Glomerular visceral epithelial cell (primary cell): ENCODE data around the gene RPL37.
"Not testable (repeated sequence)": the region's sequence is repeated elsewhere in the genome, so short reads cannot be mapped to it uniquely, and the experiment has no call there.

Experiments used
- DNase-seq: peaks from one replicate; pipeline ENCODE4 v3.0.0-alpha.2; 2016; ENCODE audit errors: extremely low spot score

RPL37 gene

GRCh38 chr5:40833712-40834229 is 1.3 kb downstream of the RPL37 start:
- DNase-seq = no peak

GRCh38 chr5:40832345-40832744 is 2.7 kb downstream of the RPL37 start:
- no peak for DNase-seq

- no peak for DNase-seq
Observed at GRCh38 chr5:40831346-40832210, 3.4 kb downstream of the RPL37 start.

GRCh38 chr5:40829748-40830533 is 5.1 kb downstream of the RPL37 start:
- DNase-seq = no peak

- no peak for DNase-seq
Observed at GRCh38 chr5:40828690-40829661, 6.0 kb downstream of the RPL37 start.

GRCh38 chr5:40828021-40828631 is 6.9 kb downstream of the RPL37 start:
- DNase-seq = no peak

- DNase-seq = no peak
Observed at GRCh38 chr5:40827188-40827977, 7.6 kb downstream of the RPL37 start.

- DNase-seq = no peak
Observed at GRCh38 chr5:40826489-40827187, 8.4 kb downstream of the RPL37 start.

- not testable (repeated sequence) for DNase-seq
Observed at GRCh38 chr5:40825461-40826043, 9.5 kb downstream of the RPL37 start.

GRCh38 chr5:40823459-40823858 is 11.6 kb downstream of the RPL37 start:
- no peak for DNase-seq

- no peak for DNase-seq
Observed at GRCh38 chr5:40813698-40814281, 21.2 kb downstream of the RPL37 start.

- no peak for DNase-seq
Observed at GRCh38 chr5:40812125-40812524, 22.9 kb downstream of the RPL37 start.

GRCh38 chr5:40801771-40802562 is 33.1 kb downstream of the RPL37 start:
- DNase-seq = no peak

- no peak for DNase-seq
Observed at GRCh38 chr5:40799258-40799657, 35.8 kb downstream of the RPL37 start.

- no peak for DNase-seq
Observed at GRCh38 chr5:40798801-40799210, 36.2 kb downstream of the RPL37 start.

- peak; percentile 94 for DNase-seq
Observed at GRCh38 chr5:40798012-40798800, 36.8 kb downstream of the RPL37 start, which contains the start of gene PRKAA1. TSS of gene PRKAA1 (minus strand) at chr5:40798374. CDS start at chr5:40798189, 185 bp downstream.
